GM12874 (cell line): ENCODE data around the gene LCN9.

Source experiments
- CTCF ChIP-seq: IDR thresholded peaks from 2 replicates; pipeline ENCODE4 v1.5.1; 2011; ENCODE audit warnings: low read depth, mild to moderate bottlenecking, control low read depth, low read length, moderate library complexity; ENCODE audit not compliant: insufficient read depth

Gene LCN9

DNA sequence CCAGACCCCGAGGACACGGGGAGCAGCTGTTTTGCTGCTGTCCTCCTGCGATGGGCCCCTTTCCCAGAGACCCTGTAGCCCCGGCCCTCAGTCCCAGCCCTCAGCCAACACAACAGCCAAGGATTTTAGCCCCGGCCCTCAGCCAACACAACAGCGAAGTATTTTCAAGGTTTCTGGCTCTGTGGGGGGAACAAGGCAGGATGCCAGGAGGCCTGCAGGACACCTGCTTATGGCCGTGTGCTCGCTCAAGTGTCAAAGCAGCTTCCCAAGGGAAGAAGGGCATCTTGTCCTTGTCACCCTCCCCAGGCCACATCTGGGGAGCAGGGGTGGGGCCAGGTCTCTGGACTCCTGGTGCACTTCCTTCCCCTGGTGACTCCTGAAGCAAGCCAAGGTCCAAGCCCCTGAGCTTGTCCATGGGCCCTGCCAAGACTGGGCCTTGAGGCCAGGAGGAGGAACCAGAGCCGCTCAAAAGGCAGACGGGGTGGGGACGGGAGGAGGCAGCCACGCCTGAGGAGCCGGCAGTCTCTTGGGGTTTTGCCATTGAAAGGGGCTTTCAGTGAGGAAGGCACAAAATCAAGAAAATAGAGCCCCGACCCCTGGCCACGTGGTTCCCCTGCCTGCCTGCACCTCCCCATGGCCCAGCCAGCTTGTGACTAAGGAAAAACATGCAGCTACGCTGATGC lies 49.6 kb downstream of the LCN9 start:
- TF ChIP-seq CTCF, result no peak

GRCh38 chr9:135714242-135715055 lies 51.3 kb downstream of the LCN9 start:
- TF ChIP-seq CTCF, result no peak

GRCh38 chr9:135715056-135715595 lies 52.0 kb downstream of the LCN9 start:
- no peak for TF ChIP-seq CTCF

DNA sequence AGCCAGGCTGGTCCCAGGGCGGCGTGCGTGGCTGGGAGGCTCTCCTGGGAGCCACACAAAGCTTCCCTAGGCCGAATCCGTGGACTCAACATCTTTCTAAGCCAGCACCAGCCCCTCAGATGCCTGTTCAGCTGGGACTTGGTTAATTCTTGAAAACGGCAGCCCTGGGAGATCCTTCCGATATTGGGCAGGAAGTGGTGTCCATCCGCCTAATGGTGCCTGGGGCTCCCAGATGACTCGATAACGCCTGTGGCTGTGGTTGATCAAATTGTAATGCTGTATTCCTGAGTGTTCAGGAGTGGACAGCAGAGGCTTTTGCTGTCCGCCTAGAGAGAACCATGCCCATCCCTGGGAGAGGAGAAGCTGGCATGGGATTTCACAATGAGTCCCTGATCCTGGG lies 52.9 kb downstream of the LCN9 start:
- TF ChIP-seq CTCF, result no peak
